ENCODE measurements around the gene CNTNAP2.

- TF ChIP-seq CTCF (conservative IDR thresholded peaks at IDR 0.05) = no peak
- TF ChIP-seq ZFX (IDR thresholded peaks at IDR 0.05) = no peak
These were observed 174.1 kb downstream of the CNTNAP2 start for GRCh38 chr7:146290746-146291145.

Measured in C4-2B (cell line).